Mammary epithelial cell (primary cell): ENCODE data around the gene KIF3A.

Experiments
- EZH2 ChIP-seq: IDR thresholded peaks from 2 replicates; pipeline ENCODE4 v1.6.1; 2012; ENCODE audit warnings: low read length, inconsistent platforms, borderline replicate concordance
- TF ChIP-seq, protein P1 (sequence below), 2 donors: IDR thresholded peaks in 1 of 2; conservative IDR thresholded peaks in 1 of 2; 2 replicates each; pipeline ENCODE4 v1.5.1; 2011 to 2012; ENCODE audit warnings: inconsistent platforms in 2 of 2, low read length in 2 of 2, mild to moderate bottlenecking in 2 of 2, control low read depth in 1 of 2, low read depth in 1 of 2; ENCODE audit not compliant: insufficient read depth in 1 of 2; ENCODE audit errors: extremely low read depth in 1 of 2

DNA sequence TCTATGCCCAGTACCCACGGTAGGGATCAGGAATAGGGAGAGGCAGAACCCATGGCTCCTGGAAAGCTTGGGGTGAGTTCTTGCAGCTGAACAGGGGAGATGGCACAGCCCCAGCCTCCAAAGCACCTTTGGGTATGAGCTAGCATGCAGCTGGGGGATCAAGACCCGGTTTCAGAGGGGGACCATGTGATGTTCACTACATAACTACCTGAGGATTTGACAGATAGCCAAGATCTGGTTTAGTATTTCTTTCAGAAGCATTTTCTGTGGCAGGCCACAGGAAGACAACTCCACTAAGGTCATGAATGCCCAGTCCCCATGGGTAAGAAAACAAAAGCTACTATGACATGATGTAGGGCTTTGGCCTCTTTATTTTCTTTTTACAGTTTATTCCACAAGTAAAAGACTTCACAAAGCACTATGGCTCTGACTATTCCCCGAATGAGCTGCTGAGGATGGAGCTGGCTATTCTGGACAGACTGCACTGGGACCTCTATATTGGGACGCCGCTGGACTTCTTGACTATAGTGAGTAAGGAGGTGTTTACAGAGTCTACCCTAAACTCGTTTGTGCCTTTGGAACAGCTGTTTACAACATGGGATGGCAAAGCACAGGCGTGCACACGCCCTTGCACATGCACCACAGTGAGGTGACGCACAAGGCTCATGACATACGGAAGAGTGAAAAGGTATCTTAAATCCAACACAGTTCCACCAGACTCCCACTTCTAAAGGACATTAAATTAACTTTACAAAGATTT lies 13.3 kb upstream of the KIF3A start:
- no peak for TF ChIP-seq EZH2
- TF ChIP-seq, protein P1, sequence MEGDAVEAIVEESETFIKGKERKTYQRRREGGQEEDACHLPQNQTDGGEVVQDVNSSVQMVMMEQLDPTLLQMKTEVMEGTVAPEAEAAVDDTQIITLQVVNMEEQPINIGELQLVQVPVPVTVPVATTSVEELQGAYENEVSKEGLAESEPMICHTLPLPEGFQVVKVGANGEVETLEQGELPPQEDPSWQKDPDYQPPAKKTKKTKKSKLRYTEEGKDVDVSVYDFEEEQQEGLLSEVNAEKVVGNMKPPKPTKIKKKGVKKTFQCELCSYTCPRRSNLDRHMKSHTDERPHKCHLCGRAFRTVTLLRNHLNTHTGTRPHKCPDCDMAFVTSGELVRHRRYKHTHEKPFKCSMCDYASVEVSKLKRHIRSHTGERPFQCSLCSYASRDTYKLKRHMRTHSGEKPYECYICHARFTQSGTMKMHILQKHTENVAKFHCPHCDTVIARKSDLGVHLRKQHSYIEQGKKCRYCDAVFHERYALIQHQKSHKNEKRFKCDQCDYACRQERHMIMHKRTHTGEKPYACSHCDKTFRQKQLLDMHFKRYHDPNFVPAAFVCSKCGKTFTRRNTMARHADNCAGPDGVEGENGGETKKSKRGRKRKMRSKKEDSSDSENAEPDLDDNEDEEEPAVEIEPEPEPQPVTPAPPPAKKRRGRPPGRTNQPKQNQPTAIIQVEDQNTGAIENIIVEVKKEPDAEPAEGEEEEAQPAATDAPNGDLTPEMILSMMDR (conservative IDR thresholded peaks at IDR 0.05 in 1 of 2, IDR thresholded peaks at IDR 0.05 in 1 of 2; ENCODE audit: extremely low read depth in 1 of 2, insufficient read depth in 1 of 2, low read depth in 1 of 2, low read length in 2 of 2) = no peak
